Activated naive CD8-positive, alpha-beta T cell treated with anti-CD3 and anti-CD28 coated beads, Interleukin-2, amount 50 U/mL, for 24 hours (primary cell): ENCODE data around the gene PRR3.
A peak's percentile ranks its signal among the peaks of the same experiment; 100 is the strongest.
"Not testable (repeated sequence)": the region's sequence is repeated elsewhere in the genome, so short reads cannot be mapped to it uniquely, and the experiment has no call there.

Experiments used
- ATAC-seq: fragments of 150-1000 bp; cut with Tn5 transposase; one replicate; pipeline ENCODE4 v1.10.0; 2021
- DNase-seq: peaks from one replicate; pipeline ENCODE4 v3.0.0; 2021
- H3K27ac Mint-ChIP-seq: one replicate; pipeline ENCODE4 v1.8.0; 2021; ENCODE audit warnings: mild to moderate bottlenecking, mixed read lengths
- H3K27me3 Mint-ChIP-seq: one replicate; pipeline ENCODE4 v1.8.0; 2021; ENCODE audit warnings: mixed read lengths
- H3K36me3 Mint-ChIP-seq: one replicate; pipeline ENCODE4 v1.8.0; 2021; ENCODE audit warnings: low read depth, mixed read lengths
- H3K4me1 Mint-ChIP-seq: one replicate; pipeline ENCODE4 v1.8.0; 2021; ENCODE audit warnings: mixed read lengths
- H3K4me3 Mint-ChIP-seq: one replicate; pipeline ENCODE4 v1.8.0; 2021; ENCODE audit warnings: mild to moderate bottlenecking, moderate library complexity, mixed read lengths
- H3K9me3 Mint-ChIP-seq: one replicate; pipeline ENCODE4 v1.8.0; 2021; ENCODE audit warnings: mixed read lengths

The PRR3 gene

DNA sequence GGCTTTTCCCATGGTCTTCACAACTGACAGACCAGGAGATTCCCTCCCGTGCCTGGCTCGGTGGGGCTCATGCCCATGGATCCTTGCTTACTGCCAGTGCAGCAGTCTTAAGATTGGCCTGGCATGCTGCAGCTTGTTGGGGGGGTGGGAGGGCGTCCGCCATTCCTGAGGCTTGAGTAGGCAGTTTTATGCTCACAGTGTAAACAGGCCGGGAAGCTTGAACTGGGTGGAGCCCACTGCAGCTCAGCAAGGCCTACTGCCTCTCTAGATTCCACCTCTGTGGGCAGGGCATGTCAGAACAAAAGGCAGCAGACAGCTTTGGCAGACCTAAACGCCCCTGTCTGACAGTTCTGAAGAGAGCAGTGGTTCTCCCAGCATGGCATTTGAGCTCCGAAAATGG lies 36.0 kb upstream of the PRR3 start:
- Mint-ChIP-seq H3K36me3 (peaks cover 51% of the 10 kb centered on the region), H3K4me1 (peaks cover 77% of the 10 kb centered on the region), H3K27ac (peak overlapping the region; percentile 71), H3K9me3 (peaks cover 33% of the 10 kb centered on the region)
- not testable (repeated sequence) for H3K4me3 Mint-ChIP-seq, ATAC-seq, H3K27me3 Mint-ChIP-seq, DNase-seq

DNA sequence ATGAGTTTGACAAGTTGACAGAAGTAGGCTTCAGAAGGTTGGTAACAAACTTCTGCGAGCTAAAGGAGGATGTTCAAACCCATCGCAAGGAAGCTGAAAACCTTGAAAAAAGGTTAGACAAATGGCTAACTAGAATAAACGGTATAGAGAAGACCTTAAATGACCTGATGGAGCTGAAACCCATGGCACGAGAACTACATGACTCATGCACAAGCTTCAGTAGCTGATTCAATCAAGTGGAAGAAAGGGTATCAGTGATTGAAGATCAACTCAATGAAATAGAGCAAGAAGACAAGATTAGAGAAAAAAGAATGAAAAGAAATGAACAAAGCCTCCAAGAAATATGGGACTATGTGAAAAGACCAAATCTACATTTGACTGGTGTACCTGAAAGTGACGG lies 35.1 kb upstream of the PRR3 start:
- not testable (repeated sequence) for H3K4me3 Mint-ChIP-seq, DNase-seq, ATAC-seq, H3K27me3 Mint-ChIP-seq
- Mint-ChIP-seq H3K4me1 (peaks cover 79% of the 10 kb centered on the region), H3K9me3 (peaks cover 33% of the 10 kb centered on the region), H3K36me3 (peaks cover 57% of the 10 kb centered on the region), H3K27ac (peak overlapping the region; percentile 71)

- Mint-ChIP-seq H3K9me3 (peaks cover 26% of the 10 kb centered on the region), H3K4me1 (peaks cover 89% of the 10 kb centered on the region), H3K27ac (peak overlapping the region; percentile 82), H3K36me3 (peaks cover 42% of the 10 kb centered on the region)
- not testable (repeated sequence) for DNase-seq, H3K27me3 Mint-ChIP-seq, H3K4me3 Mint-ChIP-seq, ATAC-seq
These were observed 30.7 kb upstream of the PRR3 start for GRCh38 chr6:30526444-30526843.

DNA sequence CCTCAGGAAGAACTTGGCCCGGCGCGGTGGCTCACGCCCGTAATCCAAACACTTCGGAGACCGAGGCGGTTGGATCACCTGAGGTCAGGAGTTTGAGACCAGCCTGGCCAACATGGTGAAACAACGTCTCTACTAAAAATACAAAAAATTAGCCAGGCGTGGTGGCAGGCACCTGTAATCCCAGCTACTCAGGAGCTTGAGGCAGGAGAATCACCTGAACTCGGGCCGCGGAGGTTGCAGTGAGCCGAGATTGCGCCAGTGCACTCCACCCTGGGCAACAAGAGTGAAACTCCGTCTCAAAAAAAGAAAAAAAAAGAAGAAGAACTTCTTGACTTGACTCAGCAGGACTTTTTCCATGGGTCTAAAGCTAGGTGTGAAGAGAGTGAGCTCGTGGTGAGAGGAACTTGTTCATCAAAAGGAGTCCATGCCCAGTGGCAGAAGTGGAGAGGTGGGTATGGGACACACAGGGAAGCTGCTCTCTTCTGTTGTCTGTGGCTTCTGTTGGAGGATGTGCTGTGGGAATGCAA lies 27.7 kb upstream of the PRR3 start:
- Mint-ChIP-seq H3K36me3 (peaks cover 26% of the 10 kb centered on the region), H3K4me3 (peak overlapping the region; percentile 44), H3K4me1 (peaks cover 78% of the 10 kb centered on the region), H3K27ac (peak overlapping the region; percentile 99)
- DNase-seq (peak; percentile 51), ATAC-seq (peak; percentile 75)
- H3K27me3 Mint-ChIP-seq, H3K9me3 Mint-ChIP-seq: not testable (repeated sequence)

- Mint-ChIP-seq H3K27me3 (no peaks in the 10 kb centered on the region), H3K27ac (peak overlapping the region; percentile 99), H3K36me3 (peaks cover 22% of the 10 kb centered on the region), H3K4me3 (peak overlapping the region; percentile 44), H3K9me3 (no peaks in the 10 kb centered on the region), H3K4me1 (peaks cover 72% of the 10 kb centered on the region)
- no peak for DNase-seq
- no peak for ATAC-seq
These were observed 27.1 kb upstream of the PRR3 start for GRCh38 chr6:30530014-30530413.

DNA sequence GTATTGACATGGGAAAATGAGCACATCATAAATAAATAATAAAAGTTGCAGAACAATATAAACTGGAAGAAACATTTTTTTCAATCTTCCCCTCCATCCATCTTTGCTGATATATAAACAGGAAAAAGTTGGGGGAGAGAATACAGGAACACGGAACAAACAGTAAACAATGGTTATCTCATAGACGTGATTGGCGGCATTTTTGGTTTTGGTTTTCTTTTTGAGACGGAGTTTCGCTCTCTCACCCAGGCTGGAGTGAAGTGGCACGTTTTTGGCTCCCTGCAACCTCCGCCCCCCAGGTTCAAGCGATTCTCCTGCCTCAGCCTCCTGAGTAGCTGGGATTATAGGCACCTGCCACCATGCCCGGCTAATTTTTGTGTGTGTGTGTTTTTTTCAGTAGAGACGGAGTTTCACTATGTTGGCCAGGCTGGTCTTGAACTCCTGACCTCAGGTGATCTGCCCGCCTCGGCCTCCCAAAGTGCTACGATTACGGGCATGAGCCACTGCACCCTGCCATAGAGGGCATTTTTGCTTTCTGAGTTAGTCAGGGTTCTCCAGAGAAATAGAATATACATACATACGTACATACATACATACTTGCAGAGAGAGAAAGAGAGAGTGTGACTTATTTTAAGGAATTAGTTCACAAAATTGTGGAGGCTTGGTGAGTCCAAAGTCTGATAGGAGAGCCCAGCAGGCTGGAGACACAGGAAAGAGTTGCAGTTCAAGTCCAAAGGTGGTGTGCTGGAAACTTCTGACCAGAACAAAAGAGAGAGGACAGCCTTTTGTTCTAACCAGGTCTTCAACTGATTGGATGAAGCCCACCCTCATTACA lies 23.4 kb upstream of the PRR3 start:
- H3K27me3 Mint-ChIP-seq = no peaks in the 10 kb centered on the region
- H3K9me3 Mint-ChIP-seq = no peaks in the 10 kb centered on the region
- ATAC-seq = no peak
- H3K27ac Mint-ChIP-seq = peak overlapping the region; percentile 26
- DNase-seq = no peak
- H3K4me1 Mint-ChIP-seq = peaks cover 45% of the 10 kb centered on the region
- peaks cover 3% of the 10 kb centered on the region for H3K36me3 Mint-ChIP-seq
- H3K4me3 Mint-ChIP-seq = peak overlapping the region; percentile 20

- DNase-seq (no peak), ATAC-seq (no peak)
- Mint-ChIP-seq H3K36me3 (no peaks in the 10 kb centered on the region), H3K9me3 (no peaks in the 10 kb centered on the region), H3K27ac (no peak overlapping the region), H3K4me3 (no peak overlapping the region), H3K4me1 (peaks cover 24% of the 10 kb centered on the region), H3K27me3 (no peaks in the 10 kb centered on the region)
These were observed 19.2 kb upstream of the PRR3 start for GRCh38 chr6:30537931-30538330.

DNA sequence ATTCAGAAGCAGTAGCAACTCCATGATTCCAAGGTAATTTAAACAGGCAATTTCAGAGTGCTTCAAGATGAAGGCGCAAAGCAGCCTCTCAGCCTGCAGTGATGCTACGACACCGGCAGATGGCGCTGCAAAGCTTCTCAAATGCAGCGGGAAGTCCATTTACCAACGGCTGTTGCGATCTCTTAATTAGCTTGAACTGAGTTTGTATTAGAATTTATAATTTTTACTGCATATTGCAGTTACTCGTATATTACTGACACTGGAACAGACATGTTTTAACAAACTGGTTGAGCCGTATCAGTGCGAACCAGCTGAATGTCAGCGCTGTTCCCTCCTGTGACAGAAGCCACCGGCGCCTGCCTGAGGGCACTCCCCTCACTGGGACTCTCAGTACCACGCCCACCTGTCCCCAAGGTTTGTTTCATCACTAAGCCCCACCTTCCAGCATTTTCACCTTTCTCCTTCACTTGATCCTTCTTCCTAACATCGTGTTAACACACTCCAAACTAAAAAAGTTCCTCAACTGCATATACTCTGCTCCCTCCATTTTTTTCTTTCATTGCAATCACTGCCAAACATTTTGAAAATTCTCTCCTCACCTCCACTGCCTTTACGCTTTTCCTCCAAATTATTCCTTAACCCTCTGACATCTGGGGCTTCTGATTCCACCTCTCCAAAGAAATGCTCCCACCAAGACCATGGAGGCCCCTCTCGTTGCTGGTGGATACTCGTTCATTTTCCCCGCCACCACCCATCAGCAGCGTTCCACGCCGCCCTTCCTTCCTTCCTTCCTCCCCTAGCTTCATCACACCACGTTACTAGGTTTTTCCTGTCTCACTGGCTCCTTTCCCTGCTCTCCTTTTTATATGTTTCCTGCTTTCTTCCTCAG lies 15.3 kb upstream of the PRR3 start:
- H3K4me3 Mint-ChIP-seq = peak overlapping the region; percentile 75
- H3K36me3 Mint-ChIP-seq = peaks cover 14% of the 10 kb centered on the region
- no peaks in the 10 kb centered on the region for H3K27me3 Mint-ChIP-seq
- H3K27ac Mint-ChIP-seq = peak overlapping the region; percentile 38
- peak; percentile 82 for DNase-seq
- ATAC-seq = peak; percentile 80
- no peaks in the 10 kb centered on the region for H3K9me3 Mint-ChIP-seq
- peaks cover 36% of the 10 kb centered on the region for H3K4me1 Mint-ChIP-seq

DNA sequence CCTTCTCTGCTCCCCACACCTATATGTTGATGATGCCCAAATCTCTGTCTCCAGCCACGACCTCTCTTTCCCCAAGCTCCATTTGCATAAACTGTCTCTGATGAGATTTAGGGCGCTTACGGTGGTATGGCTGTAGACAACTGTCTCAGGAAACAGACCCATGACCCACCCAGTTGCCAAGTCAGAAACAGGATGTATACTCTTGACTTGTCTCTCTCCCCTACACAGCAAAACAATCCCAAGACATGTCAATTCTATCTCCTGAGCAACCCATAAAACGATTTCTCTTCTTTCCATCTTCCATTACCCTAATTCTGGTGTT lies 14.7 kb upstream of the PRR3 start:
- Mint-ChIP-seq H3K4me3 (peak overlapping the region; percentile 75), H3K4me1 (peaks cover 36% of the 10 kb centered on the region), H3K27me3 (no peaks in the 10 kb centered on the region), H3K36me3 (peaks cover 14% of the 10 kb centered on the region), H3K27ac (peak overlapping the region; percentile 38), H3K9me3 (no peaks in the 10 kb centered on the region)
- DNase-seq = no peak
- peak; percentile 20 for ATAC-seq

- DNase-seq (no peak), ATAC-seq (no peak)
- peaks cover 34% of the 10 kb centered on the region for H3K4me1 Mint-ChIP-seq
- no peaks in the 10 kb centered on the region for H3K27me3 Mint-ChIP-seq
- peaks cover 14% of the 10 kb centered on the region for H3K36me3 Mint-ChIP-seq
- peak overlapping the region; percentile 38 for H3K27ac Mint-ChIP-seq
- peak overlapping the region; percentile 75 for H3K4me3 Mint-ChIP-seq
- H3K9me3 Mint-ChIP-seq = no peaks in the 10 kb centered on the region
These were observed 14.2 kb upstream of the PRR3 start for GRCh38 chr6:30542915-30543314.

- peaks cover 20% of the 10 kb centered on the region for H3K36me3 Mint-ChIP-seq
- ATAC-seq = no peak
- H3K4me1 Mint-ChIP-seq = peaks cover 32% of the 10 kb centered on the region
- peak overlapping the region; percentile 20 for H3K27ac Mint-ChIP-seq
- H3K27me3 Mint-ChIP-seq = no peaks in the 10 kb centered on the region
- no peak overlapping the region for H3K4me3 Mint-ChIP-seq
- no peak for DNase-seq
- H3K9me3 Mint-ChIP-seq = no peaks in the 10 kb centered on the region
These were observed 13.3 kb upstream of the PRR3 start for GRCh38 chr6:30543821-30544220.

DNA sequence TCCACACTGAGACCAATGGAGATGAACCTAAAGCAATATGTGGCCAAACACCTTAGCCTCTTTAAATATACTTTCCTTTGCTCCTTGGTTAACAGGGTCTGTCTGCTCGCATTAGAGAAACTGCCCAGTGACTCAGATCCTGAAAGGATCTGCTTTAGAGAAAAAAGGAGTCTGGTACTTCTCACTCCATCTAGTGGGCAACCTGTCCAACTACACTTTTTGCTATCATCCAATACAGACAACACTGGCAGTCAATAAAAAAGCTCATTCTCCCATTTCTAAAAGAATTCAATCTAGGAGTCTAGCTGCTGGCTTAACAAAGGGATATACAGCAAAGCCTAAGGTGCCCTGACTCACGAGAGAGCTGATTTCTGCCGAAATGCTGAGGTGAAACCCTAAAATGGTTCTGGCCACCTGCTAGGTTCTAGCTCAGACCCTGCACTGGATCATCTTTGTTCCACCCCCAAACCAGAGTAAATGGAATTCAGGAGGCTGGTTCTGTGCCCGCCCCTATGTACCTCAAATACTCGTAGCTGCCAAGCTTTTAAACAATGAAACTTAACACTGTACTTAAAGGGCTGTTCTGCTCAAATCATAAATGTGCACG lies 12.3 kb upstream of the PRR3 start:
- Mint-ChIP-seq H3K9me3 (no peaks in the 10 kb centered on the region), H3K27me3 (no peaks in the 10 kb centered on the region), H3K4me3 (no peak overlapping the region), H3K4me1 (peaks cover 32% of the 10 kb centered on the region), H3K27ac (no peak overlapping the region), H3K36me3 (peaks cover 28% of the 10 kb centered on the region)
- peak; percentile 67 for ATAC-seq
- DNase-seq = no peak

- Mint-ChIP-seq H3K9me3 (no peaks in the 10 kb centered on the region), H3K36me3 (peaks cover 50% of the 10 kb centered on the region), H3K27me3 (no peaks in the 10 kb centered on the region), H3K27ac (no peak overlapping the region), H3K4me3 (no peak overlapping the region), H3K4me1 (peaks cover 22% of the 10 kb centered on the region)
- DNase-seq (no peak), ATAC-seq (no peak)
These were observed 9.6 kb upstream of the PRR3 start for GRCh38 chr6:30547454-30547853.

DNA sequence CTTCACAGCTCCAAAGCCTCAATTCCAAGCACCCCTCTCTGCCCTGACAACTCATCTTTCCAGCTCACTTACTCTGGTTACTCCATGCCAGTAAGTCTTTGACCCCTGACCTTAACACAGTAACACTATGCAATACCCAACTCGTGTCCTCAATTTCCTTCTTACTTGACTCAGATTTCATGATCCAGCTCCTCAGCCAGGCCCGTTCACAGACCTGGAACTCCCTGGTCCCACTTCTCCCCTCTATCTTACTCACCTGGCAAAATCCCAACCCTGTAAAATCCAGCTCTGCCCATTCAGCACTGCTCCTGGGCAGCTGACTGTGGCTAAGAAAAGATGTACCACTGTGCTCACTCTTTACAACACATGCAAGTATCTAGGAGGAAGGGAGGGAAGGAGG lies 8.7 kb upstream of the PRR3 start:
- Mint-ChIP-seq H3K27me3 (no peaks in the 10 kb centered on the region), H3K9me3 (no peaks in the 10 kb centered on the region), H3K4me1 (peaks cover 19% of the 10 kb centered on the region), H3K27ac (no peak overlapping the region), H3K36me3 (peaks cover 59% of the 10 kb centered on the region), H3K4me3 (no peak overlapping the region)
- DNase-seq (no peak), ATAC-seq (no peak)
